Suppressor macrophage (primary cell): ENCODE measurements around the gene SIGLEC8.
A peak's percentile ranks its signal among the peaks of the same experiment; 100 is the strongest.
"Not testable (repeated sequence)": the region's sequence is repeated elsewhere in the genome, so short reads cannot be mapped to it uniquely, and the experiment has no call there.

ENCODE experiments used
- DNase-seq, 4 experiments: peaks; one replicate each; pipeline ENCODE4 v3.0.0-alpha.2; 2020 to 2022

SIGLEC8 gene

GRCh38 chr19:51441410-51442390, 16.6 kb downstream of the SIGLEC8 start:
- DNase-seq, result peak; percentile 46 to 66 (median 60)

- DNase-seq, result peak; percentile 37 to 71 (median 62)
Observed at GRCh38 chr19:51440846-51441409, 17.3 kb downstream of the SIGLEC8 start.

DNA sequence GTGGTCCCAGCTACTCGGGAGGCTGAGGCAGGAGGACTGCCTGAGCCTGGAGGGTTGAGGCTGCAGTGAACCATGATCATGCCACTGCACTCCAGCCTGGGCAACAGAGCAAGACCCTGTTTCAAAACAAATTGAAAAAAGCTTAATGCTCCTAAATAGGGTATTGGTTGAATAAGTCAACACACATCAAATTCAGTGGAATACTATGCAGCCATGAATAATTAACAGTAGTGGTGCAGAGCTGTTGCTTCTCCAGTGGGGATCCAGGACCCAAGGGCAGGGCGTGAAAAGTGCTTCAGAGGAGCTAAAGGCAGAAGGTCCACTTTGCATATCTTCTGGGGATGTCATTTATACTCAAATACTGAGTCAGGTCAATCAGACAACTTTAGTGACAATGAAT, 18.2 kb downstream of the SIGLEC8 start:
- no peak for DNase-seq

- DNase-seq, result peak; percentile 49 to 70 (median 63)
Observed at GRCh38 chr19:51439021-51439465, 19.2 kb downstream of the SIGLEC8 start.

GRCh38 chr19:51434456-51434855, 23.8 kb downstream of the SIGLEC8 start:
- DNase-seq, result peak; percentile 26 to 82 (median 68)

DNA sequence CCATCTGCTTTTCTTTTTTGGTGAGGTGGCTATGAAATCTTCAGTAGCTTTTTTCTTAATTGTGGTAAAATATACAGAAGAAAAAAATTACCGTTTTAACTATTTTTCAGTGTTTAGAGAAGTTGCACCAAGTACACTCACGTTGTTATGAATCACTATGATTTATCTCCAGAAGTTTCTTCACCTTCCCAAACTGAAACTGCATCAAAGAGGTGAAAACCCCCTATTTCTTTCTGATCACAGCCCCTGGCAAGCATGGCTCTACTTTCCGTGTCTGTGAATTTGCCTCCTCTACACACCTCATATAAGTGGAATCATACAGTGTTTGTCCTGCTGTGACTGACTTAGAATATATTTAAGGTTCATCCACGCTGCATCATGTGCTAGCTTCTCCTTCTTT, 25.2 kb downstream of the SIGLEC8 start:
- DNase-seq, result peak; percentile 28 to 73 (median 50)

DNA sequence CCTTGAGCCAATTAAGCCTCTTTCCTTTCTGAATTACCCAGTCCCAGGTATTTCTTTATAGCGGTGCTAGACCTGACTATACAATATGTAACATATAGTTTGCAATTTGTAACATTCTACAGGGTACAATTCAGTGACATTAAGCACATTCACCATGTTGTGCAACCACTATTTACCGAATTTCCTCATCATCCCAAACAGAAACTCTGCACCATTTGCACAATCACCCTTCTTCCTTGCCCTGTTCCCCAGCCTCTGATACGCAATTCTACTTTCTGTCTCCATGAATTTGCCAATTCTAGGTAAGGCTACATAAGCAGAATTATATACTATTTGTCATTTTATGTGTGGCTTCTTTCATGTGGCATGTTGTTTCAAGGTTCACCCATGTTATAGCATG, 27.1 kb downstream of the SIGLEC8 start:
- DNase-seq, result peak; percentile 66 to 89 (median 79)

GRCh38 chr19:51430221-51430620, 28.0 kb downstream of the SIGLEC8 start:
- DNase-seq, result peak in 3 of 4 experiments; percentile 43 to 51 (median 49)

GRCh38 chr19:51427201-51427600, 31.1 kb downstream of the SIGLEC8 start:
- DNase-seq, result peak; percentile 56 to 73 (median 71)

GRCh38 chr19:51422053-51422448, 36.2 kb downstream of the SIGLEC8 start:
- DNase-seq, result peak; percentile 92 to 97 (median 97)

- DNase-seq, result peak in 2 of 4 experiments; percentile 26 to 49
Observed at GRCh38 chr19:51421229-51422052, 36.8 kb downstream of the SIGLEC8 start.

GRCh38 chr19:51420511-51420910, 37.7 kb downstream of the SIGLEC8 start:
- DNase-seq, result not testable (repeated sequence)

DNA sequence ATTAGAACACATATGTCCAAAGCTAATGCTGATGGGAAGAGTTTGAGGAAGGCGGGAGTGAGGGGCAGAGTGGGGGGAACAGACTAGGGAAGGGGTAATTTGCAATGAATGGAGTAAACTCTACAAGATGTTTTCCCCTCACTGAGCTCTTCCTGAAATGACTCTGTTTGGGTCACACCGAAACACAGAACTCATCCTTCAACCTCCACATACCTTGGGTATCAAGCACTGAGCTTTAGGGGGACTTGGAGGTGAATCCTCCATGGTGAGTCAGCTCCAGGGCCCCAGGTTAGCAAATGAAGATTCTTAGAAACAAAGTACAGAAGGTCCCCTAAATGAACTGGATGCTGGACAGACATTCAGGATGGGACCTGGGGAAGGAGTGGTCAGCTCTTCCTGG, 39.5 kb downstream of the SIGLEC8 start:
- no peak for DNase-seq

- no peak for DNase-seq
Observed at GRCh38 chr19:51417810-51418157, 40.5 kb downstream of the SIGLEC8 start.

DNA sequence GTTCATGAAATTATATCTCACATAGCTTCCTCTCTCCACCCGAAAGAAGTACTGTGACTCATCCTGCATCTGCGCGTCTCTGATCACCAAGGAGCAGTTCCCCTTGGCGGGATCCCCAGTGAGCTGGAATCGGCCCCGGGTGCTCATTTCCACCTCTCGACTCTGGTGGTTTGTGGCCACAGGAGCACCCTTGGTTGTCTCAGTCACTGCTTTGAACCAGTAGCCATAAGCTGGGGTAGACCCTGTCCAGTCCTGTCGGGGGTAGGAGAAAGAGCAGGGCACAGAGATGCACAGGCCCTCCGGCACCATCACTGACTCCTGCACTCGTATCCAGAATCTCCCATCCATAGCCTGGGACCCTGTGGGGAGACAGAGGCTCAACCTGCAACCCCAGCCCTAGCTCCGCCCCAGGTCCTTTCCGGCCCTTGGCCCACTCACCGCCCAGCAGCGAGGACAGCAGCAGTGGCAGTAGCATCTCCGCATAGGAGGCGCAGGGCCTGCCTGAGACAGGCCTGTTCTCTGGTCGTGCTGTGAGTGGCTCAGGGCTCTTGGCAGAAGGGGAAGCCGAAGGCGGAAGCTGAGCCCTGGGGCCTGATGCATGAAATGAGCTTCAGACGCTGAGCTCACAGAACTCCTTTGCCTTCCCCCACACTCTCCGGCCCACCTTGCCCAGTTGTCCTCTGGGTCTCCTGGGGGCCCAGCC, 41.0 kb downstream of the SIGLEC8 start, which contains the start of gene SIGLEC10:
SIGLEC10 (minus strand) TSS at position 536 of the 703 bp plus-strand sequence; CDS start at position 475, 61 bp downstream.
- peak; percentile 89 to 93 (median 93) for DNase-seq

GRCh38 chr19:51416422-51416821, 41.8 kb downstream of the SIGLEC8 start:
- not testable (repeated sequence) for DNase-seq

GRCh38 chr19:51415187-51415586, 43.1 kb downstream of the SIGLEC8 start:
- DNase-seq, result no peak

DNA sequence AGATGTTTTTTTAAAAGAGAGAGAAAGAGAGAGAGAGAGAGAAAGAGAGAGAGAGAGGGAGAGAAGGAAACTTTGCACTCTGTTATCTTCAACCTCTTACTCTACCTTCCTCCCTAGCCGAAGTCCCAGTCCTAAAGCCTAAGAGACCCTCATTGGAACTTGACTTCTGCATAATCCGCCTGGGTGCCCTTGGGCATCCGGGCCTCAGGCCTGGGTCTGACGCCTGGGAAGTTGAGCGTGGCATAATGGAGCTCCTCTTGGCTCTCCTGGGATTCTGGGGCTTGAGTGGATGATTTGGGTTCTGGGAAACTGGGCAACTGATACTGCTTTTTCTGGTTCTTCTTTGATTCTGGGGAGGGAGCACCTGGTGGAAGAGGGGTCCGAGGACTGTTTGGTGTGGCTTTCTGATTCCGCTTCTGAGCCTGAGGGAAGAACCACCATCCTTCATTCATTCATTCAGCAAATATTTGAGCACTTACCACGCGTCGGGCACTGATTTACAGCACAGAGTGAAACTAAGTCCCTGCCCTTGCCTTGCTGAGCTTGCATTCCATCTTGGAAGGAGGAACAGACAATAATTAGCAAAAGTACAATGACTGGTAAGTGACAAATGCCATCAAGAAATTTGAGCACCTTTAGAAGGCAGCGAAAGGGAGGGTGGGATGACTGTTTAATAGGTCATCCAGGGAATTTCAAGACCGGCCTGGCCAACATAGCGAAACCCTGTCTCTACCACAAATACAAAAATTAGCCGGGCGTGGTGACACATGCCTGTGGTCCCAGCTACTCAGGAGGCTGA, 47.1 kb downstream of the SIGLEC8 start:
- no peak for DNase-seq

- peak; percentile 78 to 93 (median 90) for DNase-seq
Observed at GRCh38 chr19:51407511-51408131, 50.6 kb downstream of the SIGLEC8 start.

DNA sequence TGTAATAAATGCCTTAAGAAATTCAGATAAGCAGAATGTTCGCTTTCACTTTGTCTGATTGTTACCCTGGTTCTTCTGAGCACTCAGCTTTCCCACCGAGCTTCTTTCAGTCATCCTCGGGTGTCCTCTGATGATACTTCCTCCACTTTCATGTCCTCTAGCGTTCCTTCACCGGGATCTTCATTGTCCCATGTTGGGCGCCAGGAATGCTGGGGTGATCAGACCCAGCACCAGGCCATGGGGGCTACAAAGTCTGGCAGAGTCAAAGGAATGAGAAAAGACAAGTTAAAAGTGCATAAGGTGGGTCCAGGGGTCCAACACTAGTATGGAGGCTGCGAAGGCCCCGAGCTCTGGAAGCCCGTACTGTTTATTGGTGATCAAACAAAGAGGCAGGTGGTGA, 56.1 kb downstream of the SIGLEC8 start:
- no peak for DNase-seq
